Endometrial microvascular endothelial cells (primary cell): ENCODE measurements around the gene METTL2B. TPM values are rescaled to one million over a fixed set of nuclear protein-coding genes. Genes with fewer than 3 reads are reported as not detected.
"Not testable (repeated sequence)": the region's sequence is repeated elsewhere in the genome, so short reads cannot be mapped to it uniquely, and the experiment has no call there.

ENCODE experiments used
- in situ Hi-C: cut with HindIII; loops from 2 replicates; pipeline ENCODE4 v1.10.0; 2017; ENCODE audit warnings: low sequenced_read_pairs, low pct_unique_long_range_greater_than_20kb; ENCODE audit errors: inconsistent ontology term
- total RNA-seq: library from RNA; depleted of rRNA; stranded (reverse); fragments of >200 nt; gene quantifications from one replicate; pipeline ENCODE4 v1.2.3, GENCODE V29; 2015; ENCODE audit errors: inconsistent ontology term

The METTL2B gene
- total RNA-seq, 1 donor from 2014 or later = 24.7 TPM

GRCh38 chr7:128453836-128454804, 22.4 kb upstream of the METTL2B start:
- in situ Hi-C loops = no loop called here

GRCh38 chr7:128454808-128455542, 21.6 kb upstream of the METTL2B start:
- in situ Hi-C loops = no loop called here

- in situ Hi-C loops = no loop called here
Measured at GRCh38 chr7:128455543-128456254, 20.8 kb upstream of the METTL2B start, which contains the start of gene HILPDA. Gene HILPDA (plus strand): TSS chr7:128455878. CDS start chr7:128457269, 1,391 bp downstream.

- in situ Hi-C loops = no loop called here
Measured at GRCh38 chr7:128456255-128456725, 20.3 kb upstream of the METTL2B start.

GRCh38 chr7:128457385-128457784, 19.2 kb upstream of the METTL2B start:
- in situ Hi-C loops = not testable (repeated sequence)

- in situ Hi-C loops = no loop called here
Measured at GRCh38 chr7:128458956-128459355, 17.6 kb upstream of the METTL2B start.

- in situ Hi-C loops = no loop called here
Measured at GRCh38 chr7:128459394-128459878, 17.1 kb upstream of the METTL2B start.

- in situ Hi-C loops = no loop called here
Measured at GRCh38 chr7:128462460-128462859, 14.1 kb upstream of the METTL2B start.

GRCh38 chr7:128463345-128463744, 13.2 kb upstream of the METTL2B start:
- in situ Hi-C loops = not testable (repeated sequence)

GRCh38 chr7:128463933-128464332, 12.6 kb upstream of the METTL2B start:
- in situ Hi-C loops = not testable (repeated sequence)

- in situ Hi-C loops = not testable (repeated sequence)
Measured at GRCh38 chr7:128466871-128467270, 9.7 kb upstream of the METTL2B start.

- in situ Hi-C loops = not testable (repeated sequence)
Measured at GRCh38 chr7:128477336-128477690, 765 bp downstream of the METTL2B start.

GRCh38 chr7:128479082-128479481, 2.5 kb downstream of the METTL2B start:
- in situ Hi-C loops = not testable (repeated sequence)

GRCh38 chr7:128488134-128488533, 11.6 kb downstream of the METTL2B start:
- in situ Hi-C loops = not testable (repeated sequence)

- in situ Hi-C loops = no loop called here
Measured at GRCh38 chr7:128497405-128497804, 20.9 kb downstream of the METTL2B start.

- in situ Hi-C loops = not testable (repeated sequence)
Measured at GRCh38 chr7:128505416-128505815, 28.9 kb downstream of the METTL2B start.

GRCh38 chr7:128506819-128507218, 30.3 kb downstream of the METTL2B start:
- in situ Hi-C loops = not testable (repeated sequence)

GRCh38 chr7:128507321-128507993, 30.9 kb downstream of the METTL2B start:
- in situ Hi-C loops = not testable (repeated sequence)
